ENCODE results near the gene LCT. TPM values are rescaled to one million over a fixed set of nuclear protein-coding genes. Genes with fewer than 3 reads are reported as not detected.
A peak's percentile ranks its signal among the peaks of the same experiment; 100 is the strongest.
"Not testable (repeated sequence)": the region's sequence is repeated elsewhere in the genome, so short reads cannot be mapped to it uniquely, and the experiment has no call there.

LCT gene
- total RNA-seq, 1 experiment from 2014 or later = 1.3 TPM

DNA sequence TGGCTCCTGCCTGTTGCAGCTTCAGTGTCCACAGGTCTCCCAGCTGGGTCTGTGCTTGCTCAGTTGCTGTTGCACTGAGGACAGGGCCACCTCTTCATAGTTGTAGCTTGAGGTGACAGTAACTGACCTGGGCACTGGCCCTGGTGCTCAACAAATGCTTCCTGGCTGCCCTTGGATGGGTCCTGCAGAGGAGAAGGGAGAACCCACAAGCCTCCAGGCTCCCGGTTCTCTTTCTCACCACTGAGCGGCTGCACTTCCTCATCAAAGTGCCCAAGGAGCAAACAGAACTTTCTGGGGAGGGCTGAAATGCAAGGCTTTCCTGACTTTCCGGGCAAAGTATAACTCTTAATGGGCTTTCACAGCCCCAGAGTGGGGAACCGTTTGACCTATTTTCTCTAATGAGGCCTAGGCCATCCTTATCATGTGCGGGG, 38.7 kb downstream of the LCT start:
- Mint-ChIP-seq H3K4me3 (ENCODE audit: low read depth, unreplicated experiment) (no peak overlapping the region), H3K36me3 (ENCODE audit: insufficient read depth, unreplicated experiment) (peaks cover 5% of the 10 kb centered on the region), H3K27me3 (ENCODE audit: unreplicated experiment) (no peaks in the 10 kb centered on the region), H3K27ac (ENCODE audit: unreplicated experiment) (no peak overlapping the region), H3K9me3 (ENCODE audit: low read depth, unreplicated experiment) (no peaks in the 10 kb centered on the region), H3K4me1 (ENCODE audit: low read depth, unreplicated experiment) (peaks cover 9% of the 10 kb centered on the region)
- TF ChIP-seq, protein P1, sequence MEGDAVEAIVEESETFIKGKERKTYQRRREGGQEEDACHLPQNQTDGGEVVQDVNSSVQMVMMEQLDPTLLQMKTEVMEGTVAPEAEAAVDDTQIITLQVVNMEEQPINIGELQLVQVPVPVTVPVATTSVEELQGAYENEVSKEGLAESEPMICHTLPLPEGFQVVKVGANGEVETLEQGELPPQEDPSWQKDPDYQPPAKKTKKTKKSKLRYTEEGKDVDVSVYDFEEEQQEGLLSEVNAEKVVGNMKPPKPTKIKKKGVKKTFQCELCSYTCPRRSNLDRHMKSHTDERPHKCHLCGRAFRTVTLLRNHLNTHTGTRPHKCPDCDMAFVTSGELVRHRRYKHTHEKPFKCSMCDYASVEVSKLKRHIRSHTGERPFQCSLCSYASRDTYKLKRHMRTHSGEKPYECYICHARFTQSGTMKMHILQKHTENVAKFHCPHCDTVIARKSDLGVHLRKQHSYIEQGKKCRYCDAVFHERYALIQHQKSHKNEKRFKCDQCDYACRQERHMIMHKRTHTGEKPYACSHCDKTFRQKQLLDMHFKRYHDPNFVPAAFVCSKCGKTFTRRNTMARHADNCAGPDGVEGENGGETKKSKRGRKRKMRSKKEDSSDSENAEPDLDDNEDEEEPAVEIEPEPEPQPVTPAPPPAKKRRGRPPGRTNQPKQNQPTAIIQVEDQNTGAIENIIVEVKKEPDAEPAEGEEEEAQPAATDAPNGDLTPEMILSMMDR (IDR thresholded peaks at IDR 0.05; ENCODE audit: unreplicated experiment) = no peak
- CTCF ChIA-PET = interaction anchor here (1.1 to 2.1 kb wide), 2 partner anchors 587 to 809 kb away, joined by 3 to 10 read pairs; no protein-coding TSS in a partner anchor
- DNase-seq = no peak
- intact Hi-C loops (cut with micrococcal nuclease; ENCODE audit: unreplicated experiment) = loop anchor here (10.0 kb wide), 1 partner anchor 323 kb away; no protein-coding TSS in a partner anchor
- no TSS peak for BruUV-seq (replicated peaks)

DNA sequence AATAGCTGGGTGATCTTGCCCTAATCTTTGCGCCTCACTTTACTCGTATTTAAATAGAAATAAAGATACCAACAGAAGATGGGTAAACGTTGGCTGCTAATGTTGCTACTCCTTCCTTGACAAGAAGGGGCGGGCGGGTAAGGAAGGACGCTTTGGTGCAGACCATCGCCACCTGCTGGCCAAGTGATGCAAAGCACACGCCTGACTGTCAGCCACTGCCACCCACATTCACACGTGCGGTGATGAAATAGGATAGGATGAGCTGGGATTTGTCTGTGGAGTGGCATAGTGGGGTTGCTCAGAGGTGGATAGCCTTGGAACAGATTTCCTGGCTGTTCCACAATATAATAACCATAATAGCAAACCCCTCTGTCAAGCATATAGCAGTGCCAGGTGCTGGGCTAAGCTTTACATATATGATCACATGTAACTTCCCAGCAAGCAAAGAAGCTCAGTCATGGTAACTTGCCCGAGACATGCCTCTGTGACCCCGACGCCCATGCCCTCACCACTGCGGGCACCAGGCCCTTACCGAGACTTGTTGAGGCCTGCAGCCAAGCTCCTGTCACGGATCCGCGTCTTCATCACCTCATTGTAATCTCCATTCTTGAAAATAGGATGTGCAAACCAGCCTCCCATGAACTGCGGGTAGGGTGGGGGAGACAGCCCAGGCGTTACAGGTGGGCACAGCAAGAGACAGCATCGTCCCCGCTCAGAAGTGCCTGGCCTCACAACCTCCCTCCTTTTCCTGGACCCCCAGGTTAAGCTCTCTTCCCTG, 39.3 kb downstream of the LCT start:
- Mint-ChIP-seq H3K9me3 (ENCODE audit: low read depth, unreplicated experiment) (no peaks in the 10 kb centered on the region), H3K36me3 (ENCODE audit: insufficient read depth, unreplicated experiment) (peaks cover 5% of the 10 kb centered on the region), H3K27me3 (ENCODE audit: unreplicated experiment) (no peaks in the 10 kb centered on the region), H3K4me1 (ENCODE audit: low read depth, unreplicated experiment) (peaks cover 9% of the 10 kb centered on the region), H3K27ac (ENCODE audit: unreplicated experiment) (no peak overlapping the region), H3K4me3 (ENCODE audit: low read depth, unreplicated experiment) (no peak overlapping the region)
- CTCF ChIA-PET = interaction anchor here (0.6 to 2.1 kb wide), 3 partner anchors 85 to 809 kb away, joined by 3 to 10 read pairs (median 5); no protein-coding TSS in a partner anchor
- intact Hi-C loops (cut with micrococcal nuclease; ENCODE audit: unreplicated experiment) = loop anchor here (1.0 to 10.0 kb wide), 2 partner anchors 323 to 808 kb away; no protein-coding TSS in a partner anchor
- TF ChIP-seq, protein P1 (IDR thresholded peaks at IDR 0.05; ENCODE audit: unreplicated experiment) = peak; percentile 68
- no TSS peak for BruUV-seq (replicated peaks)
- peak; percentile 76 for DNase-seq

DNA sequence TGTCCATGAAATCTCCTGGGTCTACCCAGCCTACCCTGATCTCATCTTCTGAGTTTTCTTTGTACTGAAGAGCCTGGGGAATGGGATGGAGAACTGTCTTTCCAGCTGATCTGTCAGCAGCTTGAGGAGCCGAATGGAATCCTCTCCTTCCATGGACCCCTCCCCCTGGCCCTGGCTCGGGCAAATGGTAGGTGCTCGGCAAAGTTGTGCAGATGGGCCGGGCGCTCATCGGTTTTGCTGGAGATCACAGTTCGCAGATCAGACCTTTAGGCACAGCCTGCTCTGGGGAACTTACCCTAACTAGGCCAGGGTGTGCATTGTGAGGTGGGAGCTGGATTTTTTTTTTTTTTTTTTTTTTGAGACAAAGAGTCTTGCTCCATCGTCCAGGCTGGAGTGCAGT, 40.4 kb downstream of the LCT start:
- DNase-seq = no peak
- Mint-ChIP-seq H3K9me3 (ENCODE audit: low read depth, unreplicated experiment) (no peaks in the 10 kb centered on the region), H3K36me3 (ENCODE audit: insufficient read depth, unreplicated experiment) (peaks cover 5% of the 10 kb centered on the region), H3K27ac (ENCODE audit: unreplicated experiment) (no peak overlapping the region), H3K4me1 (ENCODE audit: low read depth, unreplicated experiment) (peaks cover 10% of the 10 kb centered on the region), H3K4me3 (ENCODE audit: low read depth, unreplicated experiment) (no peak overlapping the region), H3K27me3 (ENCODE audit: unreplicated experiment) (no peaks in the 10 kb centered on the region)
- intact Hi-C loops (cut with micrococcal nuclease; ENCODE audit: unreplicated experiment) = loop anchor here (1.0 to 10.0 kb wide), 2 partner anchors 322 to 807 kb away; no protein-coding TSS in a partner anchor
- TF ChIP-seq, protein P1 (IDR thresholded peaks at IDR 0.05; ENCODE audit: unreplicated experiment) = no peak
- CTCF ChIA-PET = interaction anchor here (0.6 to 2.1 kb wide), 2 partner anchors 265 to 808 kb away, joined by 3 to 10 read pairs; partner anchors contain the start of gene R3HDM1
- no TSS peak for BruUV-seq (replicated peaks)

DNA sequence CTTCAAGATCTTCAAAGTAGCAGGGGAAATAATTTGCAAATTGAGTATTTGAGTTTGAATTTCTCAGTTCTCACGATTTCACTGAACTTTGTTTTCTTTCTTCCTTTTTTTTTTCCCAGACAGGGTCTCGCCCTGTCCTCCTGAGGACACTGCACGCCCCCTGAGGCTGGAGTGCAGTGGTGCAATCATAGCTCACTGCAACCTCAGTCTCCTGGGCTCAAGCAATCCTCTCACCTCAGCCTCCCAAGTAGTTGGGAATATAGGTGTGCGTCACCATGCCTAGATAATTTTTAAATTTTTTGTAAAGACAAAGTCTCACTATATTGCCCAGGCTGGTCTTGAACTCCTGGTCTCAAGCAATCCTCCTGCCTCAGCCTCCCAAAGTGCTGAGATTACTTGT, 41.3 kb downstream of the LCT start:
- peaks cover 16% of the 10 kb centered on the region for H3K4me1 Mint-ChIP-seq (ENCODE audit: low read depth, unreplicated experiment)
- BruUV-seq (replicated peaks); H3K27me3 Mint-ChIP-seq (ENCODE audit: unreplicated experiment); H3K9me3 Mint-ChIP-seq (ENCODE audit: low read depth, unreplicated experiment); CTCF ChIA-PET; H3K36me3 Mint-ChIP-seq (ENCODE audit: insufficient read depth, unreplicated experiment); H3K27ac Mint-ChIP-seq (ENCODE audit: unreplicated experiment); DNase-seq; H3K4me3 Mint-ChIP-seq (ENCODE audit: low read depth, unreplicated experiment): not testable (repeated sequence)
- intact Hi-C loops (cut with micrococcal nuclease; ENCODE audit: unreplicated experiment) = loop anchor here (10.0 kb wide), 1 partner anchor 321 kb away; no protein-coding TSS in a partner anchor
